ENCODE data around the gene SFT2D2.
A peak's percentile ranks its signal among the peaks of the same experiment; 100 is the strongest.

Gene SFT2D2

DNA sequence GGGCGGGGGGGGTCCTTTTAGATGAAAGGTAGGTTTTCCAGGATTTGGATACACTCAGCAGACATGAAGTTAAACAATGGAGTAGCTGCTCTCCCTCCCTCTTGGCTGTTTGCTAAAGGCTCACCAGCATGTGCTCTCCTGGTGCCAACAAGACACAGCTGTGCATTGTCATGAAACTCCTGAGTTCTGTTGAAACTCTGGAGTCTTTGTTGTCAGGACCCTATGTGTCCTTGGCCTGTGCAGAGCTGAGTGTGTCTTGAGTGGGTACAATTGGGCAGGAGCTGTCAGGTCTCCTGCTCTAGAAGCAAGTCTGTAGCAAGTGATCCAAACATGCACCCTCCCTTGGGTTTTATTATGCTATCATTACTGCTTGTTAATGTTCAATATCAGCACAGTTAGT, 67.6 kb downstream of the SFT2D2 start:
- DNase-seq = no peak

DNA sequence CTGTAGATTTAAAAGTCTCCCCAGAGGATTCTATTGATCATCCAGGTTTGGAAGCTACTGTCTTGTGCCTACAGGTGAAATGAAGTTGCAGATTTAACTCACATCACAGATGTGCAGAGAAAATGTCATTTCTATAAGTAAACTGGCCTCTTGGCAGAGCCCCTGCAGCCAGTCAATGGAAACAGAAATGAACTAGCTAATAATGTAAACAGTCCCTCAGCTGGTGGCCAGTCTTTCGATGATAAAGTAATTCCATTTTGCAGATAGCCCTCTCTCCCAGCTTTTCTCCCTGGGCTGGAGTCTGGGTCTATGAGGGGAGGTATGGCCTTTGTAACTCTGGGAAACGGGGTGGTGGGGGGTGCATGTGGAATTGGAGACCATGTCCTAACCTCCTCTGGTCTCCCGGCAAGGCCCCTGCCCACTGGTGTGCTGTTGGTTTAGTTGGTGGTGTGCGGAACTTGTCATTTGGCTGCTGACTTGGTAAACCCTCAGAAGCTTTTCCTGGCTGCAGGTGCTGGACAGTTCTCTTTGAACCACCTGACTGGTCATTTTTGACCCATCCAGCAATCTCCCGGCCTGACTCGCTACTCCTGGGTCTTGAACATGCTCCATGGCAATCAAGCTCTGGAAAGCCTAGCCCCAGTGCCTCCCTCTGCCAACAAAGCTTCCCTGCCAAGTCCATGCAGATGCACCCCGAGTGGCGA, 69.8 kb downstream of the SFT2D2 start:
- no peak for DNase-seq
- in situ Hi-C loops (cut with HindIII; ENCODE audit: low pct_ligation_motif_present, low pct_unique_long_range_greater_than_20kb, low sequenced_read_pairs) = no loop called here

More for the DNA sequence above, 67.6 kb downstream of the SFT2D2 start:
- in situ Hi-C loops (cut with HindIII; ENCODE audit: low pct_ligation_motif_present, low pct_unique_long_range_greater_than_20kb, low sequenced_read_pairs) = no loop called here

DNA sequence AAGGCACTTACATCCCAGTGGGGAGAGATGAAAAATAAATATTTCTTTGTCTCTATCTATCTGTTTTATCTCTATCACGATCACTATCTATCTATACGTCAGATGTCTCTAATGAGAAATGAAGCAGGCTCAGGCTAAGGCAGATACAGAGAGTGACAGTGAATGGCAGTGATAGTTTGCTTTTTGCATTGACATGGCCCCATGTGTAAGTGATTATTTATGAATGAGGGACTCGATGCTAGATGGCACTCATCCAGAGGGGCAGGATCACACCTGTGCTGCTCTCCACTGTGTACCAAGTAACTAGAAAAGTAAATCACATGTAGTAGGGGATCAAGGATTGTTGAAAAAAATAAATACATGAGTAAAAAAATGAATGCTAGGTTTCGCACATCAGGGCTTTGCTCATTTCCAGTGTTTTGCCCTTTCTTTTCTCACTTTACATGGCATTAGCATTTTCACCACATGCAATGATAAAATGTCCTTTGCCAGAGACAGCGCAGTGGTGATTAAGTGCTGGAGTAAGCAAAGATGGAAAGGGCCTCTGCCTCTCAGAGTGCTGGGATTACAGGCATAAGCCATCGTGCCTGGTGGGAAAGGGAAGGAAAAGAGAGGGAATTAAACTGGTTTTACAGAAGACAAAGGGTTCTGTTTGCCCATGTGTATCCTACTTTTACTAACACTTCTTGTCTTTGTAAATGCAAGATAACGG, 71.4 kb downstream of the SFT2D2 start:
- DNase-seq = no peak
- in situ Hi-C loops (cut with HindIII; ENCODE audit: low pct_ligation_motif_present, low pct_unique_long_range_greater_than_20kb, low sequenced_read_pairs) = no loop called here

DNA sequence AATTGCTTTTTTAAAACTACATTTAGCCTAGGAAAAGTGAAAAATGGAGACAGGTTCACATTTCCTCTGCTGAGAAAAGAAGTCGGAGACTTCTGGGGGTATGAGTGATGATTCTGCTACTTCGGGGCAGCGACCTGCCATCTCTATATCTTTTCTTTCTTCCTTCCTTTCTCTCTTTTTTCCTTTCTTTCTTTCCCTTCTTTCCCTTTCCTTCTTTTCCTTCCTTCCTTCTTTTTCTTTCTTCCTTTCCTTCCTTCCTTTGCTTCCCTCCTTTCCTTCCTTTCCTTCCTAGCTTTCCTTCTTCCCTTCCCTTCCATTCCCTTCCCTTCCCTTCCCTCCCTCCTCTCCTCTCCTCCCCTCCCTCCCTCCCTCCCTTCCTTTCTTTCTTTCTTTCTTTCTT, 72.6 kb downstream of the SFT2D2 start:
- in situ Hi-C loops (cut with HindIII; ENCODE audit: low pct_ligation_motif_present, low pct_unique_long_range_greater_than_20kb, low sequenced_read_pairs) = no loop called here
- no peak for DNase-seq

DNA sequence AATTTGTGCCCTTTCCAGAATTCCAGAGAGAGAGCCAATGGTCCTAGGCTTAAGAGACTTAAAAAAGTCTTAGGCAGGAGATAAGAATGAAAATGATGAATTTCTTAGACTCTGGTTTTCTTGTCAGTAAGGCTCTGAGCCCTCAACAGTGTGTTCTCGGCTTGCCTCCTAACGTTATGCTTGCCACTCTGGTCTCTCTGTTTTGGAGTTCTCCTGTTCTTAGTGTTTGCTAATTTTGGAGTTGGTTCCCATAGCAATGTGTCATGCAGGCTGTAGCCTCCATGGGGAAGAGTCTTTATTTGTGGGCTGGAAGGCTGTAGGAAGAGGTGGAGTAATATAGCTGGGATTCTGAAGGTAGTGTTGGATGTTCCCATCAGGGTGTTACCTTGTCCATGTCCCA, 74.8 kb downstream of the SFT2D2 start:
- in situ Hi-C loops (cut with HindIII; ENCODE audit: low pct_ligation_motif_present, low pct_unique_long_range_greater_than_20kb, low sequenced_read_pairs) = no loop called here
- no peak for DNase-seq

DNA sequence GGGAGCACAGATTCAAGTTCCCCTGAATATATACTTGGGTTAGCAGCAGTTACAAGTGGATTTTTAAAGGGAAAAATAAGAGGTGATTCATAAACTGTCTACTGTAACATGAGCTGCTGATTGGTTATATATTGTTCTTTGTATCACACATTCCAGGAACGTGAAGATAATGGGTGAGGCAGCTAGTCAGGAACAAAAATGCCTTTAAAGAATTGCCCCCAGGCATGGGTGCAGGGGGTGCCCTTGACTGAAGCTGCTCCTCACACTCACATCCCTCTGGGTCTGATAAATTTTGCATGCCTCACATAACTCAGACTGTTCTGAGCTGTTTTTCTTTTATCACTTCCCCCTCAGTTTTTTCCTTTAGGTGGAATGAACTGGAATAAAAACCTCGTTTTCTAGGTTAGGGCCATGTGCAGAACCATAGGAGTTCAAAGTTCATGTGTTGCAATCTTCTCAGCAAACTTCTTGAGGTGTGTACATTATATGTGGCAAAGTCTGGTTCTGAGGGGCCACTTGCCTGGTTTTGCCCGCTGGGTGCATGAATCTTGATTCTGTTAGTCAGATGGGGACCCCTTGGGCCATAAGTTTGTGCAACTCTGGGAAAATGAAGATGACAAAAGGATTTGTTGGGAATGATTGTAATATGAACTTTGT, 76.0 kb downstream of the SFT2D2 start:
- peak; percentile 6 for DNase-seq

More for the DNA sequence above, 76.0 kb downstream of the SFT2D2 start:
- in situ Hi-C loops (cut with HindIII; ENCODE audit: low pct_ligation_motif_present, low pct_unique_long_range_greater_than_20kb, low sequenced_read_pairs) = no loop called here
